Ishikawa (cell line): Measurements from ENCODE around the gene DHRS2.

Experiments used
- CEBPB ChIP-seq: IDR thresholded peaks from 2 replicates; pipeline ENCODE4 v1.6.1; 2012
- CREB1 ChIP-seq: IDR thresholded peaks from 2 replicates; pipeline ENCODE4 v1.6.1; 2012; ENCODE audit warnings: low read depth
- EP300 ChIP-seq: IDR thresholded peaks from 2 replicates; pipeline ENCODE4 v1.6.1; 2012; ENCODE audit warnings: borderline replicate concordance
- RAD21 ChIP-seq: IDR thresholded peaks from 2 replicates; pipeline ENCODE4 v1.6.1; 2012; ENCODE audit warnings: low read depth
- TAF1 ChIP-seq: IDR thresholded peaks from 2 replicates; pipeline ENCODE4 v1.6.1; 2012; ENCODE audit warnings: low read depth, mild to moderate bottlenecking
- TCF12 ChIP-seq: IDR thresholded peaks from 2 replicates; pipeline ENCODE4 v1.6.1; 2012; ENCODE audit warnings: low read depth
- TEAD4 ChIP-seq: IDR thresholded peaks from 2 replicates; pipeline ENCODE4 v1.6.1; 2012
- YY1 ChIP-seq: IDR thresholded peaks from 2 replicates; pipeline ENCODE4 v1.6.1; 2012; ENCODE audit warnings: low read depth
- ZBTB7A ChIP-seq: IDR thresholded peaks from 2 replicates; pipeline ENCODE4 v1.6.1; 2012; ENCODE audit warnings: low read depth
- TF ChIP-seq, protein P1 (sequence below): IDR thresholded peaks from 2 replicates; pipeline ENCODE4 v1.6.1; 2012
- TF ChIP-seq, protein P2 (sequence below): IDR thresholded peaks from 2 replicates; pipeline ENCODE4 v1.6.1; 2012; ENCODE audit warnings: low read depth, mild to moderate bottlenecking
- TF ChIP-seq, protein P3 (sequence below): IDR thresholded peaks from 2 replicates; pipeline ENCODE4 v1.6.1; 2012

DNA sequence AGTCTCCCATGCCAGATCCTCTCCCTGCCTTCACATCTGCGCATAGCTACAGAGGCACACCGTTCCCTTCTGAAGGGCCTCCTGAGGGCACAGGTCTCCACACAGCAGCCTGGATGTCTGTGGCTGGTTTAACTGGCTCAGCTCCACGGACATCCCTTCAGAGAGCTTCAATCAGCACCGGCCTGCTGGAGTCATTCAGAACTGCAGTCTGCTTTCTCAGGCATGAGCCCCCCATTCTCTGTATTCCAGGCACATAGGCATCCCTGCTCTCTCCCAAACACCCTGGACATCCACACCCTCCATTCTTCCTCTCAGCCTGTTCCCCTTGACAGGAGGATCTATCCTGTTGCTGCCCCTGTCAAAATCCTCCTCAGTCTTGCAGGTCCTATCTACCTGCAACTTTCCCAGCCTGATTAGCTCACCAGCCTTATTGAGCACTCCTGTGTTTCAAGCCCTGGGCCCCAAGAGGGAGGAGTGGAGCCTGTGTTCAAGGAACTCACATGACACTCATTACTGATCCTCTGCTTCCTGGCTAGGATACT lies 2.9 kb upstream of the DHRS2 start:
- TF ChIP-seq TEAD4 (no peak), EP300 (no peak), TAF1 (no peak), YY1 (no peak), CREB1 (no peak), CEBPB (no peak), RAD21 (no peak), TCF12 (no peak), ZBTB7A (no peak)
- TF ChIP-seq, protein P1, sequence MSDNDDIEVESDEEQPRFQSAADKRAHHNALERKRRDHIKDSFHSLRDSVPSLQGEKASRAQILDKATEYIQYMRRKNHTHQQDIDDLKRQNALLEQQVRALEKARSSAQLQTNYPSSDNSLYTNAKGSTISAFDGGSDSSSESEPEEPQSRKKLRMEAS, result no peak
- TF ChIP-seq, protein P2, sequence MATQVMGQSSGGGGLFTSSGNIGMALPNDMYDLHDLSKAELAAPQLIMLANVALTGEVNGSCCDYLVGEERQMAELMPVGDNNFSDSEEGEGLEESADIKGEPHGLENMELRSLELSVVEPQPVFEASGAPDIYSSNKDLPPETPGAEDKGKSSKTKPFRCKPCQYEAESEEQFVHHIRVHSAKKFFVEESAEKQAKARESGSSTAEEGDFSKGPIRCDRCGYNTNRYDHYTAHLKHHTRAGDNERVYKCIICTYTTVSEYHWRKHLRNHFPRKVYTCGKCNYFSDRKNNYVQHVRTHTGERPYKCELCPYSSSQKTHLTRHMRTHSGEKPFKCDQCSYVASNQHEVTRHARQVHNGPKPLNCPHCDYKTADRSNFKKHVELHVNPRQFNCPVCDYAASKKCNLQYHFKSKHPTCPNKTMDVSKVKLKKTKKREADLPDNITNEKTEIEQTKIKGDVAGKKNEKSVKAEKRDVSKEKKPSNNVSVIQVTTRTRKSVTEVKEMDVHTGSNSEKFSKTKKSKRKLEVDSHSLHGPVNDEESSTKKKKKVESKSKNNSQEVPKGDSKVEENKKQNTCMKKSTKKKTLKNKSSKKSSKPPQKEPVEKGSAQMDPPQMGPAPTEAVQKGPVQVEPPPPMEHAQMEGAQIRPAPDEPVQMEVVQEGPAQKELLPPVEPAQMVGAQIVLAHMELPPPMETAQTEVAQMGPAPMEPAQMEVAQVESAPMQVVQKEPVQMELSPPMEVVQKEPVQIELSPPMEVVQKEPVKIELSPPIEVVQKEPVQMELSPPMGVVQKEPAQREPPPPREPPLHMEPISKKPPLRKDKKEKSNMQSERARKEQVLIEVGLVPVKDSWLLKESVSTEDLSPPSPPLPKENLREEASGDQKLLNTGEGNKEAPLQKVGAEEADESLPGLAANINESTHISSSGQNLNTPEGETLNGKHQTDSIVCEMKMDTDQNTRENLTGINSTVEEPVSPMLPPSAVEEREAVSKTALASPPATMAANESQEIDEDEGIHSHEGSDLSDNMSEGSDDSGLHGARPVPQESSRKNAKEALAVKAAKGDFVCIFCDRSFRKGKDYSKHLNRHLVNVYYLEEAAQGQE, result no peak
- TF ChIP-seq, protein P3, sequence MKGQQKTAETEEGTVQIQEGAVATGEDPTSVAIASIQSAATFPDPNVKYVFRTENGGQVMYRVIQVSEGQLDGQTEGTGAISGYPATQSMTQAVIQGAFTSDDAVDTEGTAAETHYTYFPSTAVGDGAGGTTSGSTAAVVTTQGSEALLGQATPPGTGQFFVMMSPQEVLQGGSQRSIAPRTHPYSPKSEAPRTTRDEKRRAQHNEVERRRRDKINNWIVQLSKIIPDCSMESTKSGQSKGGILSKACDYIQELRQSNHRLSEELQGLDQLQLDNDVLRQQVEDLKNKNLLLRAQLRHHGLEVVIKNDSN, result no peak
